Measurements from ENCODE around the gene CEACAM1. TPM values are rescaled to one million over a fixed set of nuclear protein-coding genes. Genes with fewer than 3 reads are reported as not detected.
A peak's percentile ranks its signal among the peaks of the same experiment; 100 is the strongest.

CEACAM1 gene
- total RNA-seq, 3 donors from 2014 or later (not counting 1 experiment from before 2014, with no cell fraction given) = 1.3 to 1.9 TPM; not detected in 1

- Mint-ChIP-seq H3K27ac (no peak overlapping the region), H3K9me3 (no peaks in the 10 kb centered on the region), H3K36me3 (no peaks in the 10 kb centered on the region), H3K27me3 (ENCODE audit: low read depth in 2 of 2) (no peaks in the 10 kb centered on the region), H3K4me3 (no peak overlapping the region), H3K4me1 (peaks cover 6 to 16% of the 10 kb centered on the region in 2 donors)
- Histone ChIP-seq H3K27me3 (ENCODE audit: control insufficient read depth, insufficient read depth, low read length) (no peaks in the 10 kb centered on the region), H3K4me1 (ENCODE audit: control insufficient read depth, insufficient read depth, low read length) (peaks cover 14% of the 10 kb centered on the region), H3K27ac (ENCODE audit: low read length) (no peak overlapping the region), H3K9me3 (ENCODE audit: control insufficient read depth, insufficient read depth, low read length) (no peaks in the 10 kb centered on the region), H3K4me3 (ENCODE audit: low read length) (no peak overlapping the region), H3K36me3 (ENCODE audit: control insufficient read depth, insufficient read depth, low read length) (no peaks in the 10 kb centered on the region)
- no peak for TF ChIP-seq CTCF (IDR thresholded peaks at IDR 0.05)
- ATAC-seq (no peak), DNase-seq (no peak)
- intact Hi-C loops (cut with micrococcal nuclease) = no loop called here
- WGBS (ENCODE audit: insufficient coverage) = 92% methylated on average over 2 of the region's 2 CpGs
Measured at GRCh38 chr19:42532891-42533290, 4.6 kb upstream of the CEACAM1 start.

- Histone ChIP-seq H3K36me3 (ENCODE audit: control insufficient read depth, insufficient read depth, low read length) (no peaks in the 10 kb centered on the region), H3K27ac (ENCODE audit: low read length) (no peak overlapping the region), H3K4me1 (ENCODE audit: control insufficient read depth, insufficient read depth, low read length) (peaks cover 14% of the 10 kb centered on the region), H3K4me3 (ENCODE audit: low read length) (no peak overlapping the region), H3K27me3 (ENCODE audit: control insufficient read depth, insufficient read depth, low read length) (no peaks in the 10 kb centered on the region), H3K9me3 (ENCODE audit: control insufficient read depth, insufficient read depth, low read length) (no peaks in the 10 kb centered on the region)
- DNase-seq (no peak), ATAC-seq (no peak)
- intact Hi-C loops (cut with micrococcal nuclease) = no loop called here
- Mint-ChIP-seq H3K4me3 (no peak overlapping the region), H3K9me3 (no peaks in the 10 kb centered on the region), H3K4me1 (peaks cover 6 to 17% of the 10 kb centered on the region in 2 donors), H3K27me3 (ENCODE audit: low read depth in 2 of 2) (no peaks in the 10 kb centered on the region), H3K36me3 (no peaks in the 10 kb centered on the region), H3K27ac (no peak overlapping the region)
- TF ChIP-seq CTCF (IDR thresholded peaks at IDR 0.05) = no peak
- 87% methylated on average over 2 of the region's 3 CpGs for WGBS (ENCODE audit: insufficient coverage)
Measured at GRCh38 chr19:42531313-42531712, 3.0 kb upstream of the CEACAM1 start.

- no peaks in the 10 kb centered on the region for H3K36me3 ChIP-seq (ENCODE audit: control insufficient read depth, insufficient read depth, low read length)
- H3K27ac Mint-ChIP-seq = peak overlapping the region in 1 of 2 donors; percentile 78
- peak; percentile 56 to 85 for DNase-seq
- no peaks in the 10 kb centered on the region for H3K27me3 ChIP-seq (ENCODE audit: control insufficient read depth, insufficient read depth, low read length)
- TF ChIP-seq CTCF (IDR thresholded peaks at IDR 0.05) = peak; percentile 86
- no peaks in the 10 kb centered on the region for H3K9me3 Mint-ChIP-seq
- H3K36me3 Mint-ChIP-seq = no peaks in the 10 kb centered on the region
- no peaks in the 10 kb centered on the region for H3K27me3 Mint-ChIP-seq (ENCODE audit: low read depth in 2 of 2)
- H3K9me3 ChIP-seq (ENCODE audit: control insufficient read depth, insufficient read depth, low read length) = no peaks in the 10 kb centered on the region
- intact Hi-C loops (cut with micrococcal nuclease) = loop anchor here (1.0 kb wide), 1 partner anchor 79 kb away; no protein-coding TSS in a partner anchor
- 75% methylated on average over 3 of the region's 3 CpGs for WGBS (ENCODE audit: insufficient coverage)
- H3K4me3 ChIP-seq (ENCODE audit: low read length) = no peak overlapping the region
- H3K4me1 ChIP-seq (ENCODE audit: control insufficient read depth, insufficient read depth, low read length) = peaks cover 14% of the 10 kb centered on the region
- peak; percentile 78 to 95 (median 94) for ATAC-seq
- H3K4me3 Mint-ChIP-seq = no peak overlapping the region
- H3K27ac ChIP-seq (ENCODE audit: low read length) = no peak overlapping the region
- H3K4me1 Mint-ChIP-seq = peaks cover 6 to 17% of the 10 kb centered on the region in 2 donors
Measured at GRCh38 chr19:42529248-42529764, 1.0 kb upstream of the CEACAM1 start.

- Mint-ChIP-seq H3K4me3 (no peak overlapping the region), H3K27me3 (ENCODE audit: low read depth in 2 of 2) (no peaks in the 10 kb centered on the region), H3K36me3 (no peaks in the 10 kb centered on the region), H3K27ac (no peak overlapping the region), H3K9me3 (no peaks in the 10 kb centered on the region), H3K4me1 (peaks cover 6 to 17% of the 10 kb centered on the region in 2 donors)
- TF ChIP-seq CTCF (IDR thresholded peaks at IDR 0.05) = no peak
- 87% methylated on average over 2 of the region's 2 CpGs for whole genome bisulfite sequencing (ENCODE audit: insufficient coverage)
- no peaks in the 10 kb centered on the region for H3K9me3 ChIP-seq (ENCODE audit: control insufficient read depth, insufficient read depth, low read length)
- no peaks in the 10 kb centered on the region for H3K36me3 ChIP-seq (ENCODE audit: control insufficient read depth, insufficient read depth, low read length)
- no peak for DNase-seq
- no peak overlapping the region for H3K27ac ChIP-seq (ENCODE audit: low read length)
- H3K4me3 ChIP-seq (ENCODE audit: low read length) = no peak overlapping the region
- ATAC-seq = no peak
- H3K27me3 ChIP-seq (ENCODE audit: control insufficient read depth, insufficient read depth, low read length) = no peaks in the 10 kb centered on the region
- intact Hi-C loops (cut with micrococcal nuclease) = no loop called here
- peaks cover 14% of the 10 kb centered on the region for H3K4me1 ChIP-seq (ENCODE audit: control insufficient read depth, insufficient read depth, low read length)
Measured at GRCh38 chr19:42524943-42525342, 3.3 kb downstream of the CEACAM1 start.
